Ovary (tissue), 3 donors: ENCODE results near the gene GPT2.

Source experiments
- EP300 ChIP-seq: sonication (generic); formaldehyde crosslinking; IDR thresholded peaks from one replicate; pipeline ENCODE4 v1.6.1; 2017; ENCODE audit warnings: antibody characterized with exemption
- POLR2A ChIP-seq: fragments of 450-650 bp; IDR thresholded peaks from one replicate; pipeline ENCODE4 v1.6.1; 2017; ENCODE audit warnings: antibody characterized with exemption, mild to moderate bottlenecking, moderate library complexity
- TF ChIP-seq, protein P1 (sequence below), 3 donors: fragments of 450-650 bp in 2 of 3; fragments of 200-600 bp in 1 of 3; IDR thresholded peaks; one replicate each; pipeline versions ENCODE4 v1.5.1 to v1.8.0; 2016 to 2022; ENCODE audit warnings: antibody characterized with exemption in 3 of 3, mild to moderate bottlenecking in 1 of 3
- donor health status: DM: no; HTN: no; CAD: no.

- TF ChIP-seq EP300, result no peak
- TF ChIP-seq, protein P1, sequence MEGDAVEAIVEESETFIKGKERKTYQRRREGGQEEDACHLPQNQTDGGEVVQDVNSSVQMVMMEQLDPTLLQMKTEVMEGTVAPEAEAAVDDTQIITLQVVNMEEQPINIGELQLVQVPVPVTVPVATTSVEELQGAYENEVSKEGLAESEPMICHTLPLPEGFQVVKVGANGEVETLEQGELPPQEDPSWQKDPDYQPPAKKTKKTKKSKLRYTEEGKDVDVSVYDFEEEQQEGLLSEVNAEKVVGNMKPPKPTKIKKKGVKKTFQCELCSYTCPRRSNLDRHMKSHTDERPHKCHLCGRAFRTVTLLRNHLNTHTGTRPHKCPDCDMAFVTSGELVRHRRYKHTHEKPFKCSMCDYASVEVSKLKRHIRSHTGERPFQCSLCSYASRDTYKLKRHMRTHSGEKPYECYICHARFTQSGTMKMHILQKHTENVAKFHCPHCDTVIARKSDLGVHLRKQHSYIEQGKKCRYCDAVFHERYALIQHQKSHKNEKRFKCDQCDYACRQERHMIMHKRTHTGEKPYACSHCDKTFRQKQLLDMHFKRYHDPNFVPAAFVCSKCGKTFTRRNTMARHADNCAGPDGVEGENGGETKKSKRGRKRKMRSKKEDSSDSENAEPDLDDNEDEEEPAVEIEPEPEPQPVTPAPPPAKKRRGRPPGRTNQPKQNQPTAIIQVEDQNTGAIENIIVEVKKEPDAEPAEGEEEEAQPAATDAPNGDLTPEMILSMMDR (IDR thresholded peaks at IDR 0.05), result no peak
- no peak for TF ChIP-seq POLR2A
Measured at GRCh38 chr16:46862555-46863447, 21.4 kb upstream of the GPT2 start.
